ENCODE results near the gene PCDHGC4.

Gene PCDHGC4

GRCh38 chr5:141511771-141512325 is 27.0 kb downstream of the PCDHGC4 start:
- TF ChIP-seq CTCF (IDR thresholded peaks at IDR 0.05; ENCODE audit: low read length, missing control alignments), result no peak
- no peak overlapping the region for H3K4me3 ChIP-seq (replicated peaks; ENCODE audit: low read depth, low read length)

GRCh38 chr5:141512390-141512910 is 27.6 kb downstream of the PCDHGC4 start:
- peak overlapping the region; percentile 45 for H3K4me3 ChIP-seq (replicated peaks; ENCODE audit: low read depth, low read length)
- peak; percentile 63 for DNase-seq (ENCODE audit: low read depth)
- peak; percentile 79 for TF ChIP-seq CTCF (IDR thresholded peaks at IDR 0.05; ENCODE audit: low read length, missing control alignments)

More at GRCh38 chr5:141511771-141512325, 27.0 kb downstream of the PCDHGC4 start:
- DNase-seq (ENCODE audit: low read depth), result no peak

- DNase-seq (ENCODE audit: low read depth), result peak; percentile 51
- H3K4me3 ChIP-seq (replicated peaks; ENCODE audit: low read depth, low read length), result peak overlapping the region; percentile 45
Observed at GRCh38 chr5:141512911-141513626, 28.2 kb downstream of the PCDHGC4 start.

GRCh38 chr5:141513627-141514329 is 28.9 kb downstream of the PCDHGC4 start:
- DNase-seq (ENCODE audit: low read depth), result peak; percentile 92
- no peak for TF ChIP-seq CTCF (IDR thresholded peaks at IDR 0.05; ENCODE audit: low read length, missing control alignments)
- peak overlapping the region; percentile 45 for H3K4me3 ChIP-seq (replicated peaks; ENCODE audit: low read depth, low read length)

More at GRCh38 chr5:141512911-141513626, 28.2 kb downstream of the PCDHGC4 start:
- TF ChIP-seq CTCF (IDR thresholded peaks at IDR 0.05; ENCODE audit: low read length, missing control alignments), result no peak

- peak; percentile 51 for DNase-seq (ENCODE audit: low read depth)
- H3K4me3 ChIP-seq (replicated peaks; ENCODE audit: low read depth, low read length), result no peak overlapping the region
- no peak for TF ChIP-seq CTCF (IDR thresholded peaks at IDR 0.05; ENCODE audit: low read length, missing control alignments)
Observed at GRCh38 chr5:141514330-141515133, 29.7 kb downstream of the PCDHGC4 start.

- DNase-seq (ENCODE audit: low read depth), result no peak
- no peak for TF ChIP-seq CTCF (IDR thresholded peaks at IDR 0.05; ENCODE audit: low read length, missing control alignments)
- no peak overlapping the region for H3K4me3 ChIP-seq (replicated peaks; ENCODE audit: low read depth, low read length)
Observed at GRCh38 chr5:141515141-141515540, 30.3 kb downstream of the PCDHGC4 start.

Measured in fibroblast of pulmonary artery (primary cell).